Measurements from ENCODE around the gene FNDC1.
"Not testable (repeated sequence)": the region's sequence is repeated elsewhere in the genome, so short reads cannot be mapped to it uniquely, and the experiment has no call there.

Gene FNDC1

GRCh38 chr6:159261995-159262394 lies 92.8 kb downstream of the FNDC1 start:
- no peak for DNase-seq

GRCh38 chr6:159262586-159262985 lies 93.4 kb downstream of the FNDC1 start:
- no peak for DNase-seq

GRCh38 chr6:159267165-159267564 lies 98.0 kb downstream of the FNDC1 start:
- no peak for DNase-seq

GRCh38 chr6:159268511-159268910 lies 99.3 kb downstream of the FNDC1 start:
- no peak for DNase-seq

GRCh38 chr6:159271257-159271656 lies 102.1 kb downstream of the FNDC1 start:
- DNase-seq, result no peak

- DNase-seq, result no peak
These were observed 109.4 kb downstream of the FNDC1 start for GRCh38 chr6:159278626-159279025.

- DNase-seq, result no peak
These were observed 110.6 kb downstream of the FNDC1 start for GRCh38 chr6:159279790-159280277.

GRCh38 chr6:159282421-159282820 lies 113.2 kb downstream of the FNDC1 start:
- no peak for DNase-seq

GRCh38 chr6:159284661-159285060 lies 115.5 kb downstream of the FNDC1 start:
- not testable (repeated sequence) for DNase-seq

GRCh38 chr6:159298840-159299239 lies 129.6 kb downstream of the FNDC1 start:
- DNase-seq, result no peak

GRCh38 chr6:159299566-159299965 lies 130.4 kb downstream of the FNDC1 start:
- no peak for DNase-seq

GRCh38 chr6:159301277-159301676 lies 132.1 kb downstream of the FNDC1 start:
- DNase-seq, result no peak

- no peak for DNase-seq
These were observed 132.8 kb downstream of the FNDC1 start for GRCh38 chr6:159301810-159302593.

- no peak for DNase-seq
These were observed 133.4 kb downstream of the FNDC1 start for GRCh38 chr6:159302594-159302992.

- DNase-seq, result no peak
These were observed 134.0 kb downstream of the FNDC1 start for GRCh38 chr6:159303159-159303558.

- no peak for DNase-seq
These were observed 134.6 kb downstream of the FNDC1 start for GRCh38 chr6:159303784-159304183.

- DNase-seq, result no peak
These were observed 135.4 kb downstream of the FNDC1 start for GRCh38 chr6:159304641-159305040.

GRCh38 chr6:159305159-159305558 lies 136.0 kb downstream of the FNDC1 start:
- DNase-seq, result no peak

GRCh38 chr6:159305804-159306537 lies 136.8 kb downstream of the FNDC1 start:
- DNase-seq, result no peak

- no peak for DNase-seq
These were observed 138.1 kb downstream of the FNDC1 start for GRCh38 chr6:159307246-159307790.

- DNase-seq, result no peak
These were observed 139.0 kb downstream of the FNDC1 start for GRCh38 chr6:159308198-159308597.

- DNase-seq, result no peak
These were observed 140.5 kb downstream of the FNDC1 start for GRCh38 chr6:159309723-159310122.

- no peak for DNase-seq
These were observed 142.4 kb downstream of the FNDC1 start for GRCh38 chr6:159311618-159312017.

GRCh38 chr6:159312206-159312605 lies 143.0 kb downstream of the FNDC1 start:
- DNase-seq, result no peak

All from cortex of kidney (tissue), 1 donor.